ENCODE data around the gene HTR2A. TPM values are rescaled to one million over a fixed set of nuclear protein-coding genes. Genes with fewer than 3 reads are reported as not detected.

Gene HTR2A
- total and polyA plus RNA-seq, 10 of the 15 experiments (the other 5 are each of a cell fraction or from before 2014, with no cell fraction given), result not detected

GRCh38 chr13:46860722-46861121, 36.1 kb downstream of the HTR2A start (continued):
- TF ChIP-seq USF1 (IDR thresholded peaks at IDR 0.05; ENCODE audit: borderline replicate concordance, extremely low read length, insufficient read depth, low read depth, low read length) (no peak), SMAD5 (IDR thresholded peaks at IDR 0.05; ENCODE audit: low read depth) (no peak), PBX3 (IDR thresholded peaks at IDR 0.05; ENCODE audit: insufficient replicate concordance, low read depth, low read length) (no peak), EED (IDR thresholded peaks at IDR 0.05; ENCODE audit: low read depth) (no peak)

- CTCF ChIA-PET, result interaction anchor here (1.5 to 1.8 kb wide), 2 partner anchors 12 to 34 kb away, joined by 4 to 5 read pairs; no protein-coding TSS in a partner anchor
- in situ Hi-C loops (cut with MboI), result no loop called here
- no peak for TF ChIP-seq HDAC2 (IDR thresholded peaks at IDR 0.05)
- TF ChIP-seq SKIL (IDR thresholded peaks at IDR 0.05; ENCODE audit: low read depth, poor library complexity, severe bottlenecking), result no peak
- no peak for TF ChIP-seq PAX8 (IDR thresholded peaks at IDR 0.05)
- TF ChIP-seq CTCF (IDR thresholded peaks at IDR 0.05 in 2 of 3, conservative IDR thresholded peaks at IDR 0.05 in 1 of 3; ENCODE audit: control insufficient read depth in 2 of 3, extremely low read depth in 1 of 3, insufficient read depth in 1 of 3, low read depth in 3 of 3, low read length in 3 of 3), result no peak
- no peak for TF ChIP-seq TBL1XR1 (IDR thresholded peaks at IDR 0.05; ENCODE audit: low read depth, low read length)
- no peak for TF ChIP-seq ZSCAN29 (IDR thresholded peaks at IDR 0.05)
- no peak for TF ChIP-seq ZNF217 (IDR thresholded peaks at IDR 0.05)
- TF ChIP-seq ATF3 (IDR thresholded peaks at IDR 0.05; ENCODE audit: borderline replicate concordance, extremely low read depth, low read depth, low read length), result no peak
- TF ChIP-seq NR2F1 (conservative IDR thresholded peaks at IDR 0.05), result no peak
- TF ChIP-seq E2F8 (IDR thresholded peaks at IDR 0.05; ENCODE audit: low read depth, partially characterized antibody), result no peak
Observed at GRCh38 chr13:46858776-46859175, 38.1 kb downstream of the HTR2A start.

More at GRCh38 chr13:46858776-46859175, 38.1 kb downstream of the HTR2A start:
- Histone ChIP-seq H4K20me1 (ENCODE audit: control insufficient read depth, insufficient read depth) (no peaks in the 10 kb centered on the region), H3K9ac (ENCODE audit: control insufficient read depth, insufficient read depth, low read length) (no peak overlapping the region), H2AFZ (ENCODE audit: control insufficient read depth, low read depth, low read length) (no peak overlapping the region), H3K4me1 (ENCODE audit: control insufficient read depth, insufficient read depth, low read length) (peaks cover 9% of the 10 kb centered on the region; the same call in 1 of the 2 replicates), H3K4me2 (ENCODE audit: control insufficient read depth, insufficient read depth) (no peak overlapping the region), H3K36me3 (ENCODE audit: control insufficient read depth in 2 of 2, insufficient read depth in 2 of 2, low read length in 1 of 2) (no peaks in the 10 kb centered on the region), H3K79me2 (ENCODE audit: control insufficient read depth, insufficient read depth, low read length) (no peaks in the 10 kb centered on the region), H3K9me3 (replicated peaks; ENCODE audit: control insufficient read depth, insufficient read depth, low read length) (no peaks in the 10 kb centered on the region), H3K4me3 (no peak overlapping the region), H3K27me3 (replicated peaks in 1 of 2; ENCODE audit: control insufficient read depth in 2 of 2, insufficient read depth in 2 of 2, low read length in 1 of 2) (no peaks in the 10 kb centered on the region), H3K27ac (ENCODE audit: control insufficient read depth, insufficient read depth) (no peak overlapping the region)
- intact Hi-C loops (cut with micrococcal nuclease; ENCODE audit: unreplicated experiment), result no loop called here
- FAIRE-seq, result no peak
- ChIA-PET POLR2A (no interaction called here), RAD21 (ENCODE audit: unreplicated experiment) (no interaction called here), SMC1A (ENCODE audit: uncharacterized antibody, unreplicated experiment) (no interaction called here)
- 87% methylated on average over 3 of the region's 3 CpGs for whole genome bisulfite sequencing (ENCODE audit: insufficient coverage, insufficient replicate concordance, low lambda C conversion rate, missing lambda C conversion rate)
- BruUV-seq (replicated peaks), result no TSS peak
- no peak for DNase-seq (ENCODE audit: low read depth, low spot score)
- no peak for ATAC-seq

Measured in GM12878 (cell line).